Astrocyte (in vitro differentiated cells and primary cell): ENCODE results near the gene ACAD8. TPM values are rescaled to one million over a fixed set of nuclear protein-coding genes. Genes with fewer than 3 reads are reported as not detected.

Experiments used
- DNase-seq: peaks from one replicate; pipeline ENCODE4 v3.0.0-alpha.2; 2010; ENCODE audit warnings: low read depth
- FAIRE-seq: peaks from 2 replicates; lab custom pipeline; 2011; peaks lifted over from hg19 to GRCh38; lab: Jason Lieb, UNC
- H2AFZ ChIP-seq: 2 replicates; pipeline ENCODE4 v1.6.0; 2012; ENCODE audit warnings: low read depth, low read length, inconsistent platforms
- H3K27ac ChIP-seq: 2 replicates; pipeline ENCODE4 v1.5.1; 2011; ENCODE audit warnings: low read depth, low read length, inconsistent platforms
- H3K27me3 ChIP-seq: 2 replicates; pipeline ENCODE4 v1.6.0; 2011; ENCODE audit warnings: low read length, inconsistent platforms; ENCODE audit not compliant: insufficient read depth
- H3K36me3 ChIP-seq: 2 replicates; pipeline ENCODE4 v1.5.1; 2011; ENCODE audit warnings: low read length, inconsistent platforms; ENCODE audit not compliant: insufficient read depth
- H3K4me1 ChIP-seq: 2 replicates; pipeline ENCODE4 v1.5.1; 2011; ENCODE audit warnings: low read length, inconsistent platforms; ENCODE audit not compliant: insufficient read depth
- H3K4me2 ChIP-seq: 2 replicates; pipeline ENCODE4 v1.6.0; 2012; ENCODE audit warnings: low read length, inconsistent platforms
- H3K4me3 ChIP-seq: 2 replicates; pipeline ENCODE4 v1.5.1; 2011; ENCODE audit warnings: low read depth, mild to moderate bottlenecking, low read length, inconsistent platforms; ENCODE audit not compliant: insufficient read depth
- H3K79me2 ChIP-seq: 2 replicates; pipeline ENCODE4 v1.6.0; 2012; ENCODE audit warnings: mild to moderate bottlenecking, low read length, inconsistent platforms; ENCODE audit not compliant: insufficient read depth
- H3K9ac ChIP-seq: 2 replicates; pipeline ENCODE4 v1.6.0; 2012; ENCODE audit warnings: mild to moderate bottlenecking, low read length, inconsistent platforms
- H3K9me3 ChIP-seq: 2 replicates; pipeline ENCODE4 v1.5.1; 2012; ENCODE audit warnings: low read depth, mild to moderate bottlenecking, low read length, inconsistent platforms; ENCODE audit not compliant: insufficient read depth
- H4K20me1 ChIP-seq: 2 replicates; pipeline ENCODE4 v1.6.0; 2012; ENCODE audit warnings: low read length, inconsistent platforms; ENCODE audit not compliant: insufficient read depth
- H3K27ac Mint-ChIP-seq: one replicate; pipeline ENCODE4 v1.8.0; 2021; ENCODE audit warnings: mild to moderate bottlenecking, mixed read lengths; ENCODE audit not compliant: unreplicated experiment
- H3K27me3 Mint-ChIP-seq: one replicate; pipeline ENCODE4 v1.8.0; 2021; ENCODE audit warnings: low read depth, mixed read lengths; ENCODE audit not compliant: unreplicated experiment
- H3K36me3 Mint-ChIP-seq: one replicate; pipeline ENCODE4 v1.8.0; 2021; ENCODE audit warnings: low read depth, mixed read lengths; ENCODE audit not compliant: unreplicated experiment
- H3K4me1 Mint-ChIP-seq: one replicate; pipeline ENCODE4 v1.8.0; 2021; ENCODE audit warnings: low read depth, mixed read lengths; ENCODE audit not compliant: unreplicated experiment
- H3K4me3 Mint-ChIP-seq: one replicate; pipeline ENCODE4 v1.8.0; 2021; ENCODE audit warnings: mild to moderate bottlenecking, moderate library complexity, mixed read lengths; ENCODE audit not compliant: unreplicated experiment
- H3K9me3 Mint-ChIP-seq: one replicate; pipeline ENCODE4 v1.8.0; 2021; ENCODE audit warnings: mild to moderate bottlenecking, mixed read lengths; ENCODE audit not compliant: unreplicated experiment
- CTCF ChIP-seq: IDR thresholded peaks from 2 replicates; pipeline ENCODE4 v1.5.1; 2011; ENCODE audit warnings: low read depth, mild to moderate bottlenecking, inconsistent platforms, low read length, moderate library complexity; ENCODE audit not compliant: insufficient read depth
- EZH2 ChIP-seq: IDR thresholded peaks from 2 replicates; pipeline ENCODE4 v1.6.1; 2012; ENCODE audit warnings: mild to moderate bottlenecking, low read length, inconsistent platforms; ENCODE audit not compliant: insufficient read depth
- total RNA-seq: library from RNA; stranded (reverse); gene quantifications from 2 replicates; pipeline ENCODE4 v1.2.1, GENCODE V29; 2021

The ACAD8 gene
- total RNA-seq, 1 donor from 2014 or later, result 15.8 TPM

GRCh38 chr11:134289789-134290188 is 36.4 kb downstream of the ACAD8 start:
- Histone ChIP-seq H4K20me1 (no peaks in the 10 kb centered on the region), H3K27me3 (peaks cover 2% of the 10 kb centered on the region), H2AFZ (no peak overlapping the region), H3K9me3 (no peaks in the 10 kb centered on the region), H3K4me1 (no peaks in the 10 kb centered on the region), H3K79me2 (no peaks in the 10 kb centered on the region), H3K27ac (no peak overlapping the region), H3K4me2 (no peak overlapping the region), H3K36me3 (no peaks in the 10 kb centered on the region), H3K9ac (no peak overlapping the region), H3K4me3 (no peak overlapping the region)
- peaks cover 19% of the 10 kb centered on the region for H3K27me3 Mint-ChIP-seq
- no peak for DNase-seq
- H3K4me1 Mint-ChIP-seq, result no peaks in the 10 kb centered on the region
- H3K9me3 Mint-ChIP-seq, result peaks cover 2% of the 10 kb centered on the region
- no peak for FAIRE-seq
- TF ChIP-seq EZH2, result no peak
- no peak for TF ChIP-seq CTCF
- no peak overlapping the region for H3K27ac Mint-ChIP-seq
- no peak overlapping the region for H3K4me3 Mint-ChIP-seq
- no peaks in the 10 kb centered on the region for H3K36me3 Mint-ChIP-seq

GRCh38 chr11:134290646-134291045 is 37.3 kb downstream of the ACAD8 start:
- TF ChIP-seq EZH2 (no peak), CTCF (no peak)
- Histone ChIP-seq H3K27ac (no peak overlapping the region), H4K20me1 (no peaks in the 10 kb centered on the region), H3K4me2 (no peak overlapping the region), H2AFZ (no peak overlapping the region), H3K36me3 (no peaks in the 10 kb centered on the region), H3K9me3 (no peaks in the 10 kb centered on the region), H3K9ac (no peak overlapping the region), H3K4me1 (no peaks in the 10 kb centered on the region), H3K27me3 (peaks cover 2% of the 10 kb centered on the region), H3K4me3 (no peak overlapping the region), H3K79me2 (no peaks in the 10 kb centered on the region)
- FAIRE-seq, result no peak
- no peaks in the 10 kb centered on the region for H3K4me1 Mint-ChIP-seq
- H3K27ac Mint-ChIP-seq, result no peak overlapping the region
- no peak overlapping the region for H3K4me3 Mint-ChIP-seq
- DNase-seq, result no peak
- peaks cover 19% of the 10 kb centered on the region for H3K27me3 Mint-ChIP-seq
- no peaks in the 10 kb centered on the region for H3K36me3 Mint-ChIP-seq
- H3K9me3 Mint-ChIP-seq, result peaks cover 2% of the 10 kb centered on the region

DNA sequence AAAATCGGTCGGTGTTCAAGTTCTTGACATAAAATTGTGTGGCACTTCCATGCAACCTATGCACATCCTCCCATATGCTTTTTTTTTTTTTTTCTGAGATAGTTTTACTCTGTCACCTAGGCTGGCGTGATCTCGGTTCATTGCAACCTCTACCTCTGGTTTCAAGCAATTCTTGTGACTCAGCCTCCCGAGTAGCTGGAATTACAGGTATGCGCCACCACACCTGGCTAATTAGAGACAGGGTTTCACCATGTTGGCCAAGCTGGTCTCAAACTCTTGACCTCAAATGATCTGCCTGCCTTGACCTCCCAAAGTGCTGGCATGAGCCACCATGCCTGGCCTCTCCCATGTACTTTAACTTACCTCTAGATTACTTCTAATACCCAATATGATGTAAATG is 37.8 kb downstream of the ACAD8 start:
- no peak for DNase-seq
- H3K36me3 Mint-ChIP-seq, result no peaks in the 10 kb centered on the region
- Histone ChIP-seq H2AFZ (no peak overlapping the region), H3K9ac (no peak overlapping the region), H3K4me3 (no peak overlapping the region), H3K79me2 (no peaks in the 10 kb centered on the region), H3K9me3 (no peaks in the 10 kb centered on the region), H3K27me3 (peaks cover 2% of the 10 kb centered on the region), H4K20me1 (no peaks in the 10 kb centered on the region), H3K4me1 (no peaks in the 10 kb centered on the region), H3K36me3 (no peaks in the 10 kb centered on the region), H3K27ac (no peak overlapping the region), H3K4me2 (no peak overlapping the region)
- no peak overlapping the region for H3K27ac Mint-ChIP-seq
- H3K9me3 Mint-ChIP-seq, result peaks cover 2% of the 10 kb centered on the region
- H3K27me3 Mint-ChIP-seq, result peaks cover 19% of the 10 kb centered on the region
- H3K4me3 Mint-ChIP-seq, result no peak overlapping the region
- FAIRE-seq, result no peak
- TF ChIP-seq CTCF, result no peak
- TF ChIP-seq EZH2, result no peak
- no peaks in the 10 kb centered on the region for H3K4me1 Mint-ChIP-seq
